Choroid plexus epithelial cell (primary cell): ENCODE data around the gene UGT2B7.

Experiments used
- DNase-seq: peaks from one replicate; pipeline ENCODE4 v3.0.0-alpha.2; 2010; ENCODE audit warnings: low read depth
- H3K4me3 ChIP-seq: 2 replicates; pipeline ENCODE4 v1.5.1; 2011; ENCODE audit warnings: low read depth, mild to moderate bottlenecking, control low read depth, low read length, moderate library complexity
- TF ChIP-seq, protein P1 (sequence below): conservative IDR thresholded peaks from 2 replicates; pipeline ENCODE4 v1.5.1; 2011; ENCODE audit warnings: low read depth, mild to moderate bottlenecking, control low read depth, inconsistent platforms, low read length, moderate library complexity

The UGT2B7 gene

DNA sequence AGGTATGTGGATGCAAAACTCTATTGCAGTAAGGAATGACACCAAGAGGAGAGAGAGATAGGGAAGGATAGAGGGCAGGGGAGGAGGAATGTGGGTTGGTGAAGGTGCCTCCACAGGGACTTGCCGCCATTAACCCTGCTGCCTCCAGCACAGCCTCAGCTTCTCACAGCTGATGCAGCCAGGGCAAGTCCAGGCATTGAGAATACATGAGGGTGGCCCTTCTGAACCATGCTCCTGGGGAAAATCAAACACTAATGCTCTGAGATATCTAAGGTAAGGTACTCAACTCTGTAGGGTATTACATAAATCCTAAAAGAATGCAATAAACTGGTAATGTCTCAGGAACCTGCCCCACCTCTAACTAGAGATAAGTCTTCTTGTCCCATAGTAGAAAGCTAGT is 28.7 kb downstream of the UGT2B7 start:
- H3K4me3 ChIP-seq = no peak overlapping the region
- TF ChIP-seq, protein P1, sequence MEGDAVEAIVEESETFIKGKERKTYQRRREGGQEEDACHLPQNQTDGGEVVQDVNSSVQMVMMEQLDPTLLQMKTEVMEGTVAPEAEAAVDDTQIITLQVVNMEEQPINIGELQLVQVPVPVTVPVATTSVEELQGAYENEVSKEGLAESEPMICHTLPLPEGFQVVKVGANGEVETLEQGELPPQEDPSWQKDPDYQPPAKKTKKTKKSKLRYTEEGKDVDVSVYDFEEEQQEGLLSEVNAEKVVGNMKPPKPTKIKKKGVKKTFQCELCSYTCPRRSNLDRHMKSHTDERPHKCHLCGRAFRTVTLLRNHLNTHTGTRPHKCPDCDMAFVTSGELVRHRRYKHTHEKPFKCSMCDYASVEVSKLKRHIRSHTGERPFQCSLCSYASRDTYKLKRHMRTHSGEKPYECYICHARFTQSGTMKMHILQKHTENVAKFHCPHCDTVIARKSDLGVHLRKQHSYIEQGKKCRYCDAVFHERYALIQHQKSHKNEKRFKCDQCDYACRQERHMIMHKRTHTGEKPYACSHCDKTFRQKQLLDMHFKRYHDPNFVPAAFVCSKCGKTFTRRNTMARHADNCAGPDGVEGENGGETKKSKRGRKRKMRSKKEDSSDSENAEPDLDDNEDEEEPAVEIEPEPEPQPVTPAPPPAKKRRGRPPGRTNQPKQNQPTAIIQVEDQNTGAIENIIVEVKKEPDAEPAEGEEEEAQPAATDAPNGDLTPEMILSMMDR = no peak
- no peak for DNase-seq

DNA sequence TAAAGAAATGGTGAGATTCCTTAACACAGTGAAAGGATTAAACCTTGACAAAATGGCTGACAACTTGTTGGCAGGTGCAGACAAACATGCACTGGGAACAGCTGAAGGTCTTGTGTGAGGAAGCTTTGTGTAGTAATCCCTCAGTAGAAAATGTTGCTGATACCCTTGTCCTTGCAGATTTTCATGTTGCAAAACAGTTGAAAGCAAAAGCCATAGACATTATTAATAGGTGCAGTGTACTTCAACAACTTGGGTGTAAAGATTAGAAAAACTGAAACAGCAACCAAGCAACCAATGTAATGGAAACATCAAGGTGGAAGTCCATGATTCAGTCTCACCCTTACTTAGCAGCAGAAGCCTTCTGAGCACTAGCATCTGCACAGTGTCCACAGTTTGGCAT is 29.8 kb downstream of the UGT2B7 start:
- TF ChIP-seq, protein P1 = no peak
- H3K4me3 ChIP-seq = no peak overlapping the region
- DNase-seq = no peak

DNA sequence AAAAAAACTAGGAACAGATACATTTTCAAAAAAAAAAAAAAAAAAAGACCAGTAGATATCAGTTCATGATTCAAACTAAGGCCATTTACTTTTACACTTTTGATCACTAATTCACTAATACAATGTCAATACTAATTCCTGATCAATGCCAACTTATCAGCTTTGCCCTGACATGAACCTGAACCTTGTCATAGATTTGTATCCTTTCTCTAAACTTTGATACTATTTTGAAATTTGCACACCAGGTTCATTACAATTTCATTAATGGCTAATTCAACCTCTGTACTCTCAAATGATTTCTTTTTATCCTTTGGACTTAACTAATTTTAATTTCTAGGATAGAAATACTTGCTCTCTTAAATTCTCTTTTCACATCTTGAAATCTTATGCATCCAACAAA is 37.7 kb downstream of the UGT2B7 start:
- no peak for DNase-seq
- H3K4me3 ChIP-seq = no peak overlapping the region
- TF ChIP-seq, protein P1 = no peak

DNA sequence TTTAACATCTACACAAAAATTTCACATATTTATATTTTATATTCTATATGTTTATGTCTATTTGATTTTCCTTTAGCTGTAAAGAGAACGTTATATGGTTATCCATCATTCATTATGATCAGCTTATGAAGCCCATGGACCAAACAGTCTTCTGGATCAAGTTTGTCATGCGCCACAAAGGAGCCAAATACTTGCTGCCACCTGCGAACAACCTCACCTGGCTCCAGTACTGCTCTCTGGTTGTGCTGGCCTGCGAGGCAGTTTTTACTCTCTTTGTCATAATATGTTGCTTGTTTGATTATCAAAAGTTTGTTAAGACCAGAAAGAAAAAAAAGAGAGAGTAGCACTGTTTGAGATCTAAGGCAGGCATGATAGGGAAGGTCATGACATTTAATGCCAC is 38.2 kb downstream of the UGT2B7 start:
- TF ChIP-seq, protein P1 = no peak
- H3K4me3 ChIP-seq = no peak overlapping the region
- no peak for DNase-seq

DNA sequence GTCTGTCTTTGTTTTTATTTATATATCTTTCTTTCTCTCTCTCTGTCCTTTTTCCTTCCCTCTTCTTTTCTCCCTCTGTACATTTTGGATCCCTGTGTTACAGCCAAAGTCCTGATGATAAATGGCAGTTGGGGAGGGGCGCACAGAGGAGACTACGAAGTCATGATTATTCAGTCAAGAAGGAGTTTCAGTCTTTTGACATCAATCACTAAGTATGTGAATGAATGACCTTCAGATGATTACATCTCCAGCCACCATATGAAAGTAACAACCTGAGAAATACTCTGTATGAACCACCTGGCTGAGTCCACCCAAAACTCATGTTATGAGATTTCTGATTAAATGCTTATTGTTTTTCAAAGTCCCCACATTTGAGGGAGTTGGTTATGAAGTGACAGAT is 45.0 kb downstream of the UGT2B7 start:
- DNase-seq = no peak
- no peak overlapping the region for H3K4me3 ChIP-seq
- TF ChIP-seq, protein P1 = no peak

DNA sequence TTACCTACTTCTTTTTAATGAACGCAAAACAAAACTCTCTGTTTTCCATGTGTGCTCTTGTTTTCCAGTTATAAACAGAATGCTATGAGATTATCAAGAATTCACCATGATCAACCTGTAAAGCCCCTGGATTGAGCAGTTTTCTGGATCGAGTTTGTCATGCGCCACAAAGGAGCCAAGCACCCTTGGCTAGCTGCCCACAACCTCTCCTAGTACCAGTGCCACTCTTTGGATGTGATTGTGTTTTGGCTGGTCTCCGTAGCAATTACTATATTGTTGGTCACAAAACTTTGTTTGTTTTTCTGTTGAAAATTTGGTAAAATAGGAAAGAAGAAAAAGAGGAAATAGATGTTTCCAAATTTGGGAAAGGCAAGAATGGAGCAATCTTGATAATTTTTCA is 51.1 kb downstream of the UGT2B7 start:
- no peak overlapping the region for H3K4me3 ChIP-seq
- TF ChIP-seq, protein P1 = no peak
- DNase-seq = no peak

DNA sequence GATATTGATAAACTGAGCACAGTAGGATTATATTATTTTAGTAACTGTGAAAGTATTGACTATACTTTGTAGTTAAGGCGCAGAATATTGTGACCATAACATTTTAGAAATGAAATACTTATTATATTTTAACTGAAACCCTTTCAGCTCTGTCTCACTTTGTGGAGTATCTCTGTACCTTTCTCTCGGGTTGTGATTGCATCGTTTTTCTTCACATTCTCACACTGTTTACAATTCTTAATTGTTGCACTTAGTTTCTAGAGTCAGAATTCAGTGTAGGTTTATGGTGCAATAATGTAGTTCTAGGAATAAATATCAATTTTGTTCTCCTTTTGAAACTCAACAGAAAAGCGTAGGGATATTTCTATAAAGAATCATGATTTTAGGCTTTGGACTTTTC is 57.7 kb downstream of the UGT2B7 start:
- TF ChIP-seq, protein P1 = no peak
- no peak for DNase-seq
- H3K4me3 ChIP-seq = no peak overlapping the region
